Embryonic facial prominence (tissue), 1 donor: Measurements from ENCODE around the gene FTCD.

ENCODE experiments used
- DNase-seq: peaks from one replicate; pipeline ENCODE4 v3.0.0-alpha.2; 2016; ENCODE audit errors: extremely low spot score

Gene FTCD

DNA sequence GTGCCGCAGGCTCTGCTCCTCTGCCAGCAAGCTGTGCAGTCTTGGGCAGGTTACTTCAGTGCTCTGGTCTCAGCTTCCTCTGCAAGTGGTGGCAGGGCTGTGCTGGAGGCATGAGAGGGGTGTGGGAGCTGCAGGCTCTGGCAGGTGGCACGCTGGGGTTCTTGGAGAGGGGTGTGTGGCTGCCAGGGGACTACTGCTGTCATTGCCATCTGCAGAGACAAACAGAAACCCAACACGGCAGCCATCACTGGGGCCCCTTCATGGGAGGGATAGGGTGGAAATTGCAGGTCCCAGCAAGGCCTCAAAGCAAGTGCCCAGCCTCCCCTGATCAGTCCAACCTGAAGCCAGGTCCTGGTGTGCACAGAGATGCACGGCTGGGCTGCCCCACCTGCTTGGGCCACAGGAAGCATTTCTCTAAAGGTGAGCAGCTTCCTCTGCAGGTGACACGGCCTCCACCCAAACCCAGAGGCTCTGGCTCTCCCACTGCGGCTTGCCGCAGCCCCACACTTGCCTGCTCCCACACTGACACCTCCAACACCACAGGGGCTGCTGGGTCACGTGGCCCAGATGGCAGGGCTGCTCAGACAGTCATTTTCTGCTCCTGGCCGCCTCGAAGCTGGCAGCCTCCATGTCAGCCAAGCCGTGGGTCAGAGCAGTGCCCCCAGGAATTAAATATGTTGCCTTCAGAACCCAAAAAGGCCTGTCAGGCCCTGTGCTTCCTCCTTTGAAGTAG is 61.5 kb downstream of the FTCD start:
- no peak for DNase-seq

DNA sequence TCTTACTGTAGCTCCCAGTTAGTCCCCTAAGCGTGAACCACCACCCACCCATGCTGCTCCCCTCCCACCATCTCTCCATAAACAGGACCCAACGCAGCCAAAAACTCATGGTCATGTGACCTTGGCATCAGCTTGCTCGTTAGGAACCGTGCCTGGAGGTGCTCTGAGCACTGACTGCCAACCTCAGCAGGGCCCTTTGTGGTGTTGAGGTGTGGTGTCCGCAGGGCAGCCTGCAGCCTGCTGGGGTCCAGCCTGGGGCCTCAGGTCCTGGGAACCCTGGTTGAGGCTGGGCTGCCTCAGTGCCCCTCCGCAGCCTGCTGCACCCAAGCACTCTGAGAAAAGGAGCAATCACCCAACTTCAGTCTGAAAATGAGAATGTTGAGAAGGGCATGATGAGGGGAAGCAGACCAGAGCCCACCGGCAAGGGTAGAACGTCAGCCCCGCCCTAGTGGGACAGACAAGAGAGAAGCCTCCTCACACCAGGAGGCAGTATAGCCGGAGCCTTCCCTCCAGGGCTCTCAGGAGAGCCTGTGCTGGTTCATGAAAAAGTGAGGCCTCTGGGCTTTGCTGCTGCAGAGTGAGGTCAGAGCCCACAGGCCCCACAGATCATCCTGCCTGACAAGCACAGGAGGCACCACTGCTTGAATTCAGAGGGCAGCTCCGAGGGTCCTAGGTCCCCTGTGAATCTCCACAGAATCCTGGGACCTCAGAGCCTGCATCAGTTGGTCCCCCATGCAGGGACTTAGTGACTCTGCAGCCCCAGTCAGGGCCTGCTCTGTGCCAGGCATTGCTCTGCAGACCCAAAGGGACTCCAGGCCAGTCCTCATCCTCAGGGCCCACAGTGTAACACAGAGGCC is 62.3 kb downstream of the FTCD start:
- DNase-seq: no peak

GRCh38 chr21:46092026-46092764 is 63.2 kb downstream of the FTCD start:
- no peak for DNase-seq

DNA sequence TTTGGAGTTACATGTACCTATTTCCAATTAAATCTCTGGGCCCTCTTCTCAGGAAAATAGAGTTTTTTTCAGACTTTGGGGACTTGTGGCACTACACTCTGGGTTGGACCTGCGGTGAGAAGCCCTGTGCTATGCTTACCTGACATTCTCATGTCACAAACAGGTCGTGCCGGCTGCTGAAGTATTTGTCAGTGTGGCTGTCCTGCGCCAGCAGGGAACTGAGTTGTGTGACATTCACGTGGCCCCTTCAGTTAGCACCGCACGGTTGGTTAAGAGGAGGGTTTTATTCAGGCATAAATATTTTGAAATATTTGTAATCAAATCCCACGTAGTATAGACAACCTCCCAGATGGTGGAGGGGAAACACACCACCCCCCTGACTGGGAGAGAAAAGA is 63.8 kb downstream of the FTCD start:
- DNase-seq: no peak

GRCh38 chr21:46091118-46091517 is 64.3 kb downstream of the FTCD start:
- DNase-seq: no peak

GRCh38 chr21:46089285-46089684 is 66.1 kb downstream of the FTCD start:
- DNase-seq: no peak

DNA sequence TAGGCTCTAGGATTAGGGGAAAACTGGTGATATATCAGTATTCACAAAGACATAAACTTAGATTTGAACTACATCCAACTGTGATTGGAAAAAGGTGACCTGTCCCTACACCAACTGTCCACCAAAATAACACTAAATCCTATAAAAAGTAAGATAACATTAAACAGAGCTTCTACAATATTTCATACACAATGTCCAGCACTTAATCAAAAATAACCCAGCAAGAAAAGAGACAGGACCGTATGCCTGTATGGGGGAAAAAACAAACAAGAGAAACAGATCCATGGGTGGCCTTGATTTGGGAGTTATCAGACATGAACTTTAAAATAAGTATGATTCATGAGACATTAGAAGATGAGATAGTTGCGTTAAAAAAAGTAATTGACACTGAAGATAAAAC is 67.2 kb downstream of the FTCD start:
- no peak for DNase-seq

GRCh38 chr21:46087641-46088040 is 67.7 kb downstream of the FTCD start:
- DNase-seq: no peak
